Thyroid gland (tissue), 4 donors: ENCODE results near the gene EMILIN1. TPM values are rescaled to one million over a fixed set of nuclear protein-coding genes. Genes with fewer than 3 reads are reported as not detected.

ENCODE experiments used
- DNase-seq, 2 donors: peaks; one replicate each; pipeline ENCODE4 v3.0.0-alpha.2; 2019
- H3K27ac ChIP-seq, 3 donors: fragments of 200-600 bp; sonication (generic); 1 replicate in 2 of 3; 2 replicates in 1 of 3; pipeline ENCODE4 v1.5.1; 2016 to 2019; ENCODE audit warnings: mild to moderate bottlenecking in 1 of 3, moderate library complexity in 1 of 3
- H3K27me3 ChIP-seq: fragments of 200-600 bp; sonication (generic); one replicate; pipeline ENCODE4 v1.5.1; 2019
- H3K36me3 ChIP-seq, 2 donors: fragments of 200-600 bp; sonication (generic); one replicate each; pipeline ENCODE4 v1.5.1; 2016 to 2019
- H3K4me1 ChIP-seq, 2 donors: fragments of 200-600 bp; sonication (generic); one replicate each; pipeline ENCODE4 v1.5.1; 2017 to 2019
- H3K4me3 ChIP-seq, 3 donors: fragments of 200-600 bp; sonication (generic); replicated peaks in 1 of 3; 1 replicate in 2 of 3; 2 replicates in 1 of 3; pipeline ENCODE4 v1.5.1; 2016; ENCODE audit warnings: mild to moderate bottlenecking in 1 of 3
- H3K9me3 ChIP-seq: fragments of 200-600 bp; sonication (generic); one replicate; pipeline ENCODE4 v1.5.1; 2017
- POLR2A ChIP-seq, 2 donors: fragments of 450-650 bp; IDR thresholded peaks; one replicate each; pipeline ENCODE4 v1.6.1; 2017; ENCODE audit warnings: antibody characterized with exemption in 2 of 2, mild to moderate bottlenecking in 2 of 2, moderate library complexity in 1 of 2
- WGBS, 2 donors: methylation state at CpG; one replicate each; pipeline ENCODE4 v1.1.5; 2017; 5-methylcytosine and 5-hydroxymethylcytosine counted together
- intact Hi-C: fragments of 100-400 bp; cut with DNase I; formaldehyde crosslinking; loops from one replicate; pipeline ENCODE4 v1.15.1; 2023
- total RNA-seq, 4 donors: library from RNA; depleted of rRNA; stranded (reverse); fragments of >200 nt; gene quantifications; one replicate each; pipeline ENCODE4 v1.2.3, GENCODE V29; 2016
- TF ChIP-seq, protein P1 (sequence below), 6 experiments: fragments of 200-600 bp in 3 of 6; fragments of 450-650 bp in 3 of 6; sonication (generic) in 3 of 6; IDR thresholded peaks; one replicate each; pipeline ENCODE4 v1.5.1; 2016 to 2019; ENCODE audit warnings: antibody characterized with exemption in 6 of 6, mild to moderate bottlenecking in 2 of 6, inconsistent platforms in 1 of 6, moderate library complexity in 1 of 6

EMILIN1 gene
- total RNA-seq, 4 donors from 2014 or later = 18.6 to 45.4 (median 29.3) TPM

DNA sequence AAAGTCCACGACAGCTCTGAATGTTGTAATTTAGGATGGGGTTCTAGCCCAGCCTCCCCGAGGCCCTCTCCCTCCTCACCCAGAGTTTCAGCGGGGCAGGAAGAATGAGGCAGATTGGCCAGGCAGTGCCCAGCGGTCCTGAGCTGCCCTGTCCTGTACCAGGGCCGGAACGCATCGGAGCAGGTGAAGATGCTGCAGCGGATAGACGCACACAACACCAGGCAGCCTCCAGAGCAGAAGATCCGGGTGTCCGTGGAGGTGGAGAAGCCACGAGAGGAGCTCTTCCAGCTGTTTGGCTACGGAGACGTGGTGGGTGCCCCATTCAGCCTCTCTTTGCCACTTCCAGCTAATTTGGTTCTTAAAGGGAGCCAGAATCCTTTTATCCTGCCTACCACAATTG, 18.9 kb downstream of the EMILIN1 start:
- intact Hi-C loops = loop anchor here (5.0 to 10.0 kb wide), 3 partner anchors 95 to 207 kb away; partner anchors contain the start of genes DNAJC5G and UCN
- no peak for TF ChIP-seq POLR2A (IDR thresholded peaks at IDR 0.05)
- TF ChIP-seq, protein P1, sequence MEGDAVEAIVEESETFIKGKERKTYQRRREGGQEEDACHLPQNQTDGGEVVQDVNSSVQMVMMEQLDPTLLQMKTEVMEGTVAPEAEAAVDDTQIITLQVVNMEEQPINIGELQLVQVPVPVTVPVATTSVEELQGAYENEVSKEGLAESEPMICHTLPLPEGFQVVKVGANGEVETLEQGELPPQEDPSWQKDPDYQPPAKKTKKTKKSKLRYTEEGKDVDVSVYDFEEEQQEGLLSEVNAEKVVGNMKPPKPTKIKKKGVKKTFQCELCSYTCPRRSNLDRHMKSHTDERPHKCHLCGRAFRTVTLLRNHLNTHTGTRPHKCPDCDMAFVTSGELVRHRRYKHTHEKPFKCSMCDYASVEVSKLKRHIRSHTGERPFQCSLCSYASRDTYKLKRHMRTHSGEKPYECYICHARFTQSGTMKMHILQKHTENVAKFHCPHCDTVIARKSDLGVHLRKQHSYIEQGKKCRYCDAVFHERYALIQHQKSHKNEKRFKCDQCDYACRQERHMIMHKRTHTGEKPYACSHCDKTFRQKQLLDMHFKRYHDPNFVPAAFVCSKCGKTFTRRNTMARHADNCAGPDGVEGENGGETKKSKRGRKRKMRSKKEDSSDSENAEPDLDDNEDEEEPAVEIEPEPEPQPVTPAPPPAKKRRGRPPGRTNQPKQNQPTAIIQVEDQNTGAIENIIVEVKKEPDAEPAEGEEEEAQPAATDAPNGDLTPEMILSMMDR (IDR thresholded peaks at IDR 0.05) = no peak
- Histone ChIP-seq H3K4me3 (no peak overlapping the region), H3K4me1 (peaks cover 5 to 21% of the 10 kb centered on the region in 2 donors), H3K27ac (no peak overlapping the region), H3K9me3 (no peaks in the 10 kb centered on the region), H3K27me3 (no peaks in the 10 kb centered on the region), H3K36me3 (no peaks in the 10 kb centered on the region)
- no peak for DNase-seq
- WGBS, 2 donors = 94% methylated on average over 10 to 14 of the region's 14 CpGs

DNA sequence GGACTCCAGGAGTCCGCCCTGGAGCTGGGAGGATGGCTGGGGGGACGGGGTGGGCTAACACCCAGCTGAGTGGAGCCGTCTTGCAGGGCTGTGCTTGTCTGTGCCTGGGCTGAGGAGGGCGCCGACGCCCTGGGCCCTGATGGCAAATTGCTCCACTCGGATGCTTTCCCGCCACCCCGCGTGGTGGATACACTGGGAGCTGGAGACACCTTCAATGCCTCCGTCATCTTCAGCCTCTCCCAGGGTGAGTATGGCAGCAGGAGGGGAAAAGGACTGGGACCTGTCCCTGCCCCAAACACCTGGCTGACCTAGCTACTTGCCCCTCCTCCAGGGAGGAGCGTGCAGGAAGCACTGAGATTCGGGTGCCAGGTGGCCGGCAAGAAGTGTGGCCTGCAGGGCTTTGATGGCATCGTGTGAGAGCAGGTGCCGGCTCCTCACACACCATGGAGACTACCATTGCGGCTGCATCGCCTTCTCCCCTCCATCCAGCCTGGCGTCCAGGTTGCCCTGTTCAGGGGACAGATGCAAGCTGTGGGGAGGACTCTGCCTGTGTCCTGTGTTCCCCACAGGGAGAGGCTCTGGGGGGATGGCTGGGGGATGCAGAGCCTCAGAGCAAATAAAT, 21.0 kb downstream of the EMILIN1 start:
- no peaks in the 10 kb centered on the region for H3K9me3 ChIP-seq
- H3K27ac ChIP-seq = no peak overlapping the region
- DNase-seq = no peak
- no peaks in the 10 kb centered on the region for H3K27me3 ChIP-seq
- H3K36me3 ChIP-seq = no peaks in the 10 kb centered on the region
- no peak overlapping the region for H3K4me3 ChIP-seq
- WGBS, 2 donors = 89 to 93% methylated on average over 8 to 19 of the region's 19 CpGs
- peaks cover 0 to 10% of the 10 kb centered on the region in 2 donors for H3K4me1 ChIP-seq
- intact Hi-C loops = loop anchor here (5.0 to 10.0 kb wide), 3 partner anchors 93 to 205 kb away; partner anchors contain the start of genes DNAJC5G and UCN
- TF ChIP-seq POLR2A (IDR thresholded peaks at IDR 0.05) = no peak
- TF ChIP-seq, protein P1 (IDR thresholded peaks at IDR 0.05) = no peak

DNA sequence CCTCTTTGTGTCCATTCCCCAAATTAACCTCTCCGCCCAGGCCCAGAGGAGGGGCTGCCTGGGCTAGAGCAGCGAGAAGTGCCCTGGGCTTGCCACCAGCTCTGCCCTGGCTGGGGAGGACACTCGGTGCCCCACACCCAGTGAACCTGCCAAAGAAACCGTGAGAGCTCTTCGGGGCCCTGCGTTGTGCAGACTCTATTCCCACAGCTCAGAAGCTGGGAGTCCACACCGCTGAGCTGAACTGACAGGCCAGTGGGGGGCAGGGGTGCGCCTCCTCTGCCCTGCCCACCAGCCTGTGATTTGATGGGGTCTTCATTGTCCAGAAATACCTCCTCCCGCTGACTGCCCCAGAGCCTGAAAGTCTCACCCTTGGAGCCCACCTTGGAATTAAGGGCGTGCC, 21.6 kb downstream of the EMILIN1 start:
- H3K4me1 ChIP-seq = peaks cover 0 to 10% of the 10 kb centered on the region in 2 donors
- WGBS, 2 donors = 84 to 90% methylated on average over 7 to 10 of the region's 10 CpGs
- no peaks in the 10 kb centered on the region for H3K36me3 ChIP-seq
- no peaks in the 10 kb centered on the region for H3K27me3 ChIP-seq
- no peaks in the 10 kb centered on the region for H3K9me3 ChIP-seq
- no peak overlapping the region for H3K4me3 ChIP-seq
- no peak for DNase-seq
- intact Hi-C loops = no loop called here
- no peak for TF ChIP-seq POLR2A (IDR thresholded peaks at IDR 0.05)
- TF ChIP-seq, protein P1 (IDR thresholded peaks at IDR 0.05) = no peak
- H3K27ac ChIP-seq = no peak overlapping the region

DNA sequence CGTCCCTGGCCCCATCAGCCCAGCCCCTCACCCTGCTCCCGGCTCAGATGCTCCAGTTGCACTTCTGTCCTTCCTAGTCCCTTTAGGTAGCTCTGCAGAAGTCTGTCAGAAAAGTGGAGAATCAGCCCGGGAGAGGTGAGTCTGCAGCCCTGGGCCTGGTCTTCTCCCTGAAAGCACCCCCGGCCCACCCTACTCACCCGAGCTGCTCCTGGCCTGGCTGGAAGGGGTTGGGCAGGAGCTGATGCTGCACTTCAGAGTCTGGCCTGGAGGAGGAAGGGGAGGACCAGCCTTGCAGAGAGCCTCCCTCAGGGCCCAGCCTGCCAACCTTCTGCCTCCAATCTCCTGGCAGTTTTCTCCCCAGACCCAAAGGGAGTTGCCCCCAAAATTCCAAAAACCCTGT, 23.9 kb downstream of the EMILIN1 start:
- intact Hi-C loops = no loop called here
- DNase-seq = no peak
- Histone ChIP-seq H3K9me3 (no peaks in the 10 kb centered on the region), H3K27me3 (no peaks in the 10 kb centered on the region), H3K27ac (no peak overlapping the region), H3K36me3 (no peaks in the 10 kb centered on the region), H3K4me1 (peaks cover 5 to 13% of the 10 kb centered on the region in 2 donors), H3K4me3 (no peak overlapping the region)
- 78 to 93% methylated on average over 2 to 3 of the region's 5 CpGs for WGBS, 2 donors
- TF ChIP-seq POLR2A (IDR thresholded peaks at IDR 0.05) = no peak
- TF ChIP-seq, protein P1 (IDR thresholded peaks at IDR 0.05) = no peak

DNA sequence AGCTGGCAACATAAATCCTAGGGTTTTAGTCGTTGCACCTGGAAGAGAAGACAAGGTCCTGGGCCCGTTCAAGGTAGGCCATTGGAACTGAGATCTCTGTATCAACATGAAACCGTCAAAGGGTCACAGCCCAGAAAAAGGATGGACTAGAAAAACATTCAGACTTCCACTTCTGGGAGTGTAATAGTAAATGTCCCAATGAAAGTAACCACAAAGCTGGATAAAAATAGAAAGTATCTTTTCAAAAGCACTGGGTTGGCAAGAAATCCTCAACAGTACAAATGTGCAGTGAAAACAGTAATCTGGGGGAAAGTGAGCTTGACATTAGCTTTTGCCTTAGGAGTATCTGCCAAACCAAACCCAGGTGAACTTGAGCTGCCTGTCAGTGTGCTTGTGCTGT, 27.6 kb downstream of the EMILIN1 start:
- no peaks in the 10 kb centered on the region for H3K36me3 ChIP-seq
- H3K9me3 ChIP-seq = no peaks in the 10 kb centered on the region
- H3K27me3 ChIP-seq = no peaks in the 10 kb centered on the region
- 16 to 23% methylated on average over 3 of the region's 3 CpGs for WGBS, 2 donors
- no peak for DNase-seq
- peaks cover 5 to 13% of the 10 kb centered on the region in 2 donors for H3K4me1 ChIP-seq
- intact Hi-C loops = no loop called here
- peak overlapping the region in 1 of 3 donors; percentile 9 for H3K27ac ChIP-seq
- no peak overlapping the region for H3K4me3 ChIP-seq
- no peak for TF ChIP-seq POLR2A (IDR thresholded peaks at IDR 0.05)
- TF ChIP-seq, protein P1 (IDR thresholded peaks at IDR 0.05) = no peak
